Measurements from ENCODE around the gene APH1B.

Gene APH1B

DNA sequence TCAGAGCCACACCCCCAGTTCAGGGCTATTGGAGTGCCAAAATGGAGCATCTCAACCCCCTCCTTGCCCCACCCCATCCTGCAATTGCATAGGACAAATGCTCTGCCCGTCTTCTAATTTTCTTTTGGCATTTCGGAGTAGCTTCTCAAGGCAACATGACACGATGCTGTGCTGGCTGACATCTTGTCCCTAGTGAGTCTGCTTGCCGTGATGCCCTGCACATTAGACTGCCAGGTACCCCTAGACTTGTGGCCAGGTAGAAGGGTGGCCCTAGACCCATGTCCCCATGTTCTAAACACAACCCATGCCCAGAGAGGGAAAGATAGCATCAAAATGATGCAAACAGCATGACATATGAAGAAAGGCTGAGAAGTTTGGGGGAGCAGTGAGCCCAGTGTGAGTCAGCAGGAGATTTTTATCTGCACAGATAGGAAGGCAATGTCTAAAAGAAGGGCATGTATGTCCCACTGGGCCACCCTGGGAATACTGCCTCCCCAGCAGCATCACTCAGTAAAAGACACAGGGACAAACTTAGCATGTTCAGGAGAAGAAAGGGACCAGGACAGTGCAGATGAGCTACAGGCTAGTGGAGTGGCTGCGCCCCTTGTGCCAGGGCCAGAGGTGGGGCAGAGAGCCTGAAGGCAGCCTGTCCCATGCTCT, 67.5 kb downstream of the APH1B start:
- in situ Hi-C loops (cut with HindIII; ENCODE audit: low sequenced_read_pairs) = no loop called here
- no peak for DNase-seq (ENCODE audit: low read depth)
- TF ChIP-seq CTCF (IDR thresholded peaks at IDR 0.05; ENCODE audit: low read depth, low read length, missing control alignments) = no peak
- H3K4me3 ChIP-seq (ENCODE audit: low read depth, low read length) = no peak overlapping the region

DNA sequence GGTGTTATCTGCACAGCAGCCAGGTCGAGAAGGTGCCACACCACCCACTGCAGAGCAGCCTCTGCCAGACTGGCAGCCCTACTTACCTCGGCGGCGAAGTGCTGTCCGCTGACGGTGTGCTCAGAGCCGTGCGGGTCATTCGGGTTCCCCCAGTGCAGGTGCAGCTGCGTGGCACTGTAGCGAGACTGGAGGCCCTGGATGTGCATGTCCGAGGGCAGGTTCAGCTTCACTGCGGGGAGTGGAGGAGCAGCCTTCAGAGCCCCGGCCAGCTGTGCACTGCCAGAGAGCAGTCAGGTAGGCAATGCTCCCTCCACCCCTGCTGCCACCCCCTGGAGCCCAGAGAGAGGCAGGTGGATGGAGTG, 68.0 kb downstream of the APH1B start:
- in situ Hi-C loops (cut with HindIII; ENCODE audit: low sequenced_read_pairs) = no loop called here
- no peak overlapping the region for H3K4me3 ChIP-seq (ENCODE audit: low read depth, low read length)
- no peak for DNase-seq (ENCODE audit: low read depth)

GRCh38 chr15:63347074-63347857, 69.9 kb downstream of the APH1B start:
- no peak for TF ChIP-seq CTCF (IDR thresholded peaks at IDR 0.05; ENCODE audit: low read depth, low read length, missing control alignments)
- H3K4me3 ChIP-seq (ENCODE audit: low read depth, low read length) = no peak overlapping the region
- no peak for DNase-seq (ENCODE audit: low read depth)
- in situ Hi-C loops (cut with HindIII; ENCODE audit: low sequenced_read_pairs) = no loop called here

More for the DNA sequence above, 68.0 kb downstream of the APH1B start:
- no peak for TF ChIP-seq CTCF (IDR thresholded peaks at IDR 0.05; ENCODE audit: low read depth, low read length, missing control alignments)

DNA sequence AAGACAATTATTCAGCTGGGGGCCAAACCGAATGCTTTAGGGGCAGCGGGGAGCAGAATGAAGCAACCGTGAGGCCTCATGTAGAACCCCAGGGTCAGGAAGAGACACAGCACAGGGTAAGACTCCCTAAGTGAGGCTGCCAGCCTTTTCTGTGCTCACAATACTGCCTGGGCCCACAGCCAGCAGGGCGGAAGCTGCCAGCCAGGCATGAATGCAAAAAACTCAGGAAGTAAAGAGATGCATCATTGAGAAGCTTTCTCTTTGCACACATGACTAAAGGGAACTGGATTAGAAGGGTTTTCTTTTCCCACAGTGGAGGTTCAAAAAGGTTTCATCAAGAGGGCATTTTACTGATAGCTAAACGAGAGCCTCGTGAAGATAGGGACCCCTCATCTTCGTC, 71.0 kb downstream of the APH1B start:
- no peak for TF ChIP-seq CTCF (IDR thresholded peaks at IDR 0.05; ENCODE audit: low read depth, low read length, missing control alignments)
- no peak overlapping the region for H3K4me3 ChIP-seq (ENCODE audit: low read depth, low read length)
- DNase-seq (ENCODE audit: low read depth) = no peak
- in situ Hi-C loops (cut with HindIII; ENCODE audit: low sequenced_read_pairs) = no loop called here

- no peak for TF ChIP-seq CTCF (IDR thresholded peaks at IDR 0.05; ENCODE audit: low read depth, low read length, missing control alignments)
- DNase-seq (ENCODE audit: low read depth) = no peak
- no peak overlapping the region for H3K4me3 ChIP-seq (ENCODE audit: low read depth, low read length)
- in situ Hi-C loops (cut with HindIII; ENCODE audit: low sequenced_read_pairs) = no loop called here
These were observed 71.8 kb downstream of the APH1B start for GRCh38 chr15:63349156-63349555.

DNA sequence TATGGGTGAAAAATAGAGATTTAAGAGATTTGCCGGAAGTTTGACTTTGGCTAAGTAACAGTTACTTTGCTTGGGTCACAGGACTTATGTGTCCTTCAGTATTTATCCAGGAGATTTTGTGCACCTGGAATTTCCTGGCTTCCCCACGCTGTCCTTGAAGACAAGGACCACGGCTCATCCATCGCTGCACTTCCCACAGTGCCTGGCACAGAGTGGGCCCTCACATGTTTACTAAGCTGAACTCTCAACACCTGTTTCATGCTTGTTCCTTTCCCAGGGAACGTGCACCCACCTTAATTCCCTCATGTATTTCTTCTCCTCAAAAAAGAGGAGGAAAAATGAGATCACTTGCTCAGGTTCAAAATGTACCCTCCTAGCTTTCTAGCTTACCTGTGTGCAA, 72.2 kb downstream of the APH1B start:
- no peak for TF ChIP-seq CTCF (IDR thresholded peaks at IDR 0.05; ENCODE audit: low read depth, low read length, missing control alignments)
- no peak overlapping the region for H3K4me3 ChIP-seq (ENCODE audit: low read depth, low read length)
- in situ Hi-C loops (cut with HindIII; ENCODE audit: low sequenced_read_pairs) = no loop called here
- no peak for DNase-seq (ENCODE audit: low read depth)
